ENCODE data around the gene ABCC5.

GRCh38 chr3:183958226-183958625 is 59.5 kb downstream of the ABCC5 start:
- no peak for TF ChIP-seq CTCF (IDR thresholded peaks at IDR 0.05)
- TF ChIP-seq POLR2A (IDR thresholded peaks at IDR 0.05), result no peak
- no peak for TF ChIP-seq POLR2AphosphoS5 (IDR thresholded peaks at IDR 0.05)
- no peak for TF ChIP-seq EP300 (IDR thresholded peaks at IDR 0.05)
